ENCODE measurements around the gene TRIM63.
"Not testable (repeated sequence)": the region's sequence is repeated elsewhere in the genome, so short reads cannot be mapped to it uniquely, and the experiment has no call there.

Gene TRIM63

DNA sequence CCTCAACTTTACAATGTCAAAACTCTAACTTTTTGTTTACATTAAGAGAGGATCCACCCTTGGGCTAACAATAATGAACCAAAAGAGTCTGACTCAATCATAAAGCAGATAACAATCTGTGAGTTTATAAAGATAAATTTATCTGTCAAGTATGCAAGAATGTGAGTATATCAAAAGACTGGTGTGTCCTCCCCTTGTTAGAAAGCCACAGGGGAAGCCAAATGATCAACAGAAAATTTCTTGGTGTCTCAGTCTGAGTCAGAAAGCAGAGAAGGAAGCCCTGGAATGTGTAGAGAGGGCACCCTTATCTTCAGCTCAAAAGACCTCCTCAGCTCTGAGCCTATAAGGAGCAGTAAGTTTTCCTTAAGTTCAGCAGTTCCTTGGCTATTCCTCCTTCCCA, 30.3 kb upstream of the TRIM63 start:
- in situ Hi-C loops (cut with MboI; ENCODE audit: low sequenced_read_pairs, unreplicated experiment): no loop called here
- DNase-seq (ENCODE audit: low spot score): no peak
- TF ChIP-seq, protein P1, sequence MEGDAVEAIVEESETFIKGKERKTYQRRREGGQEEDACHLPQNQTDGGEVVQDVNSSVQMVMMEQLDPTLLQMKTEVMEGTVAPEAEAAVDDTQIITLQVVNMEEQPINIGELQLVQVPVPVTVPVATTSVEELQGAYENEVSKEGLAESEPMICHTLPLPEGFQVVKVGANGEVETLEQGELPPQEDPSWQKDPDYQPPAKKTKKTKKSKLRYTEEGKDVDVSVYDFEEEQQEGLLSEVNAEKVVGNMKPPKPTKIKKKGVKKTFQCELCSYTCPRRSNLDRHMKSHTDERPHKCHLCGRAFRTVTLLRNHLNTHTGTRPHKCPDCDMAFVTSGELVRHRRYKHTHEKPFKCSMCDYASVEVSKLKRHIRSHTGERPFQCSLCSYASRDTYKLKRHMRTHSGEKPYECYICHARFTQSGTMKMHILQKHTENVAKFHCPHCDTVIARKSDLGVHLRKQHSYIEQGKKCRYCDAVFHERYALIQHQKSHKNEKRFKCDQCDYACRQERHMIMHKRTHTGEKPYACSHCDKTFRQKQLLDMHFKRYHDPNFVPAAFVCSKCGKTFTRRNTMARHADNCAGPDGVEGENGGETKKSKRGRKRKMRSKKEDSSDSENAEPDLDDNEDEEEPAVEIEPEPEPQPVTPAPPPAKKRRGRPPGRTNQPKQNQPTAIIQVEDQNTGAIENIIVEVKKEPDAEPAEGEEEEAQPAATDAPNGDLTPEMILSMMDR (IDR thresholded peaks at IDR 0.05; ENCODE audit: borderline replicate concordance, control extremely low read depth, extremely low read depth, insufficient read depth, missing control alignments): no peak

DNA sequence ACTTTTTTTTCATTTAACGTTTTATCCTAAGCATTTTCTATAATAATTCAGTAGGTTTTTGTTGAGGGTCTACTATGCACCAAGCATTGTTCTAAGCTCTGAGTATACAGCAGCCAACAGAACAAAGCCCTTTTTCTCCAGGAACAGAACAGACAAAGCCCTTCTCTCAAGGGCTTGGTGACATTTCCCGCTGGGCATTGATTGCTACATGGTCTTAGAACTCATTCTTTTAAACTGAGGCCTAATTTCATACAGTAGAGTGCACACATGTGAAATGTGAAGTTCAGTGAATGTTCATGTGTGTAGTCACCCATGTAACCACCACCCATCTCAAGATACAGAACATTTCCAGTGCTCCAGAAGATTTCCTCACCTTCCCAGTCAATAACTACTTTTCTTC, 29.0 kb upstream of the TRIM63 start:
- no peak for DNase-seq (ENCODE audit: low spot score)
- TF ChIP-seq, protein P1 (IDR thresholded peaks at IDR 0.05; ENCODE audit: borderline replicate concordance, control extremely low read depth, extremely low read depth, insufficient read depth, missing control alignments): no peak
- in situ Hi-C loops (cut with MboI; ENCODE audit: low sequenced_read_pairs, unreplicated experiment): no loop called here

DNA sequence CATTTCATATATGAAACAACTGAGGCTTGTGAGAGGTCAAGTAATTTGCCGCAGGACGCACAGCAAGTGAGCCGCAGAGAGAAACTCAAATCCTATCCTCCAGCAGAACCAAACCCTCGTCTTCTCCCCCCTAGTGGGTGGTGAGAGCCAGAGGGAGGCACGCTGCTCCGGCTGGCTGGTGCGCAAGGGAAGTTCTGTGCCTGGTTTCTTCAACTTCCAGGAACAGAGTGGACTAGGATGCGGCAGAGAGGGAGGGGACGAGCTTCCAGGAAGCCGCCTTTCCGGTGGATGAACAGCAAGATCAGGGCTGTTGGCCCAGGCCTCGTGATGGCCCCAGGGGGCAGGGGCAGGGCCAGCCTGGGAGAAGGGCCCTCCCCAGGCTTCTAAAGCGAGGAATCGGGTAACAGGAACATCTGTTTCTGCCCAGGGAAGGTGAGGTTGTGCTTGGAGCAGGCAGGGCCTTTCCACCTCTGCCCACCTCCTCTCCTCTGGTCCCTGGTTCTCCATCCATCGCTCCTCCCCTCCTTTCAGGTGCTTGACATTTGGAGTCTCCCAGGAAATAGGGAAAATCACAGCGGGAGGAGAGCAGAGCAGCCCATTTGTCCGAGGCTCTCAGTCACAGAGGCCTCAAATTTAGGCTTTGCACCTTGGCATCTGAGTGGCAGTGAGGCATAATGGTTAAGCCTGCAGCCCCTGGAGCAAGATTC, 27.4 kb upstream of the TRIM63 start:
- TF ChIP-seq, protein P1 (IDR thresholded peaks at IDR 0.05; ENCODE audit: borderline replicate concordance, control extremely low read depth, extremely low read depth, insufficient read depth, missing control alignments): no peak
- in situ Hi-C loops (cut with MboI; ENCODE audit: low sequenced_read_pairs, unreplicated experiment): no loop called here
- DNase-seq (ENCODE audit: low spot score): no peak

DNA sequence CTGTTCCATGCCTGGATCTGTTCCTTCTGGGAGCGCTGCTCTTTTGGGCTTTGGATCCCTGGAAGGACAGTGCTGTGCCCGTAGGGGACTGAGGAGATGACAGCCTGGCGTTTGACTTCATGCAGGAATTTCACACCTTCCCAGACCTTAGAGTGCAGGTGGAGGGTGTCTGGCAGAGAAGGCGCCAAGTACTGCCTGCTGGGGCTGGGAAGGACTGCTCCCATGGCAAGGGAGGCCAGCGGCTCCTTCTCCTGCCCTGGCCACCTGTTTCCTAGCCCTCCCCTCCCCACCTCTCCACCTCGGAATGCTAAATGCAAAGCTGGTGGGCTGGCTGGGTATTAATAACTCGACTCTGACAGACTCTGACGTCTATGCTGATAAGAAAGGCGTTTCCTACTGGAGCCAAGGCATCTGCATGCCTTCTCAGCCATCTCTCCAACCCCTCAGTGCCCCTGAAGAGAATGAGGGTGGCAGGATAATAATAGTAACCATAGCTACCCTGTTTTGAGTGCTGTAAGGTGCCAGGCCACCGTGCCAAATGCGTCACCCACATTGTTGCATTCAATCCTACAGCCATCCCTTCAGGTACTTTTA, 26.7 kb upstream of the TRIM63 start:
- TF ChIP-seq, protein P1 (IDR thresholded peaks at IDR 0.05; ENCODE audit: borderline replicate concordance, control extremely low read depth, extremely low read depth, insufficient read depth, missing control alignments): no peak

DNA sequence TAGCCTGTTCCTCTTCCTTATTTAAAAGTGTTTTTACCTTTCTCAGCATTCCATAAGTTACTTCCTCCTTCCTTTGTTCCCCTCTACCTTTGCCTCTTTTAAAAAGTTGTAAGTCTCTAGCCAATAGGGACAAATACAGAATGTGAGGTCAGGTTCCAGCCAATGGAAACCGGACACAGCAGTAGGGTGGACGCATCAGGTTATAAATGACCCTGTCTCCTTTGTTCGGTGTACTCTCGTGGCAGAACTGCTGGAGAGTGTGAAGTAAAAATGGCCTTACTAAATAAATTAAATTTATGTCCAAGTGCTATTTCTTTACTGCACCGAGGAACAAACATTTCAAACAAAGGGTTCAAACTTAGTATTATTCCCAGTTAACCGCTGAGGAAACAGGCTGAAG, 26.1 kb upstream of the TRIM63 start:
- in situ Hi-C loops (cut with MboI; ENCODE audit: low sequenced_read_pairs, unreplicated experiment); DNase-seq (ENCODE audit: low spot score): not testable (repeated sequence)

More for the DNA sequence above, 26.7 kb upstream of the TRIM63 start:
- DNase-seq (ENCODE audit: low spot score): no peak
- in situ Hi-C loops (cut with MboI; ENCODE audit: low sequenced_read_pairs, unreplicated experiment): no loop called here

DNA sequence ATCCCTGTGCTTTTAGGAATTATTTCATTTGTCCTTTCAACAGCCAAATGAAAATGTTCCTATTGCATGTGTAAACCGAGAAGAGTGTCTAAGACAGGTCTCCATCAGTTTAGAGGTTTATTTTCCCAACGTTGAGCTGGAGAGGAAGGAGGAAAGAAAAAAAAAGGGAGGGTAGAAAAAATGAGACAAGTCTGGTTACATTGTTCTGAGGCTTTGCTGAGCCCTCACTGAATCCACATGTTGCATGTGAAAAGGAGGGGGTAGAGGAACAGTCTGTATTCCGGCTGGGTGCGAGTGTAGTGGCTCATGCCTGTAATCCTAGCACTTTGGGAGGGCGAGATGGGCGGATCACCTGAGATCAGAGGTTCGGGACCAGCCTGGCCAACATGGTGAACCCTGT, 25.0 kb upstream of the TRIM63 start:
- TF ChIP-seq, protein P1 (IDR thresholded peaks at IDR 0.05; ENCODE audit: borderline replicate concordance, control extremely low read depth, extremely low read depth, insufficient read depth, missing control alignments): no peak
- no peak for DNase-seq (ENCODE audit: low spot score)
- in situ Hi-C loops (cut with MboI; ENCODE audit: low sequenced_read_pairs, unreplicated experiment): no loop called here

DNA sequence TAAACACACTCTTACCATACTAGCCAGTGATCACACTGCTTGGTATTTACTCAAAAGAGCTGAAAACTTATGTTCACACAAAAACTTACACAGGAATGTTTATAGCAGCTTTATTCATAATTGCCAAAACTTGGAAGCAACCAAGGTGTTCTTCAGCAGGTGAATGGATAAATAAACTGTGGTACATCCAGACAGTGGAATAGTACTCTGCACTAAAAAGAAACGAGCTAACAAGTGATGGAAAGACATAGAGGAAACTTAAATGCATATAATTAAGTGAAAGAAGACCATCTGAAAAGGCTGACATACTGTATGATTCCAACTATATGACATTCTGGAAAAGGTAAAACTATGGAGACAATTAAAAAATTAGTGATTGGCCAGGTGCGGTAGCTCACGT, 23.5 kb upstream of the TRIM63 start:
- in situ Hi-C loops (cut with MboI; ENCODE audit: low sequenced_read_pairs, unreplicated experiment): no loop called here
- TF ChIP-seq, protein P1 (IDR thresholded peaks at IDR 0.05; ENCODE audit: borderline replicate concordance, control extremely low read depth, extremely low read depth, insufficient read depth, missing control alignments): no peak
- DNase-seq (ENCODE audit: low spot score): no peak

Data from GM13976 (cell line).